GM18873 (cell line): ENCODE results near the gene FLOT1.

Experiments used
- ATAC-seq: cut with Tn5 transposase; IDR thresholded peaks from one replicate; pipeline ENCODE4 v1.9.1; 2021; ENCODE audit warnings: mild to moderate bottlenecking, moderate library complexity, moderate number of reproducible peaks; ENCODE audit not compliant: unreplicated experiment, low FRiP score

Gene FLOT1

GRCh38 chr6:30747902-30748769, 5.6 kb upstream of the FLOT1 start:
- no peak for ATAC-seq

GRCh38 chr6:30747300-30747687, 4.8 kb upstream of the FLOT1 start:
- no peak for ATAC-seq

- ATAC-seq = no peak
Measured at GRCh38 chr6:30744054-30744805, 1.7 kb upstream of the FLOT1 start, which contains the start of gene IER3. Gene IER3 (minus strand): TSS chr6:30744547. CDS start chr6:30744518, 29 bp downstream.

- ATAC-seq = peak; percentile 9
Measured at GRCh38 chr6:30743099-30744053, 889 bp upstream of the FLOT1 start.

GRCh38 chr6:30741789-30742315, 635 bp downstream of the FLOT1 start:
- peak; percentile 2 for ATAC-seq

- no peak for ATAC-seq
Measured at GRCh38 chr6:30741063-30741779, 1.3 kb downstream of the FLOT1 start.

GRCh38 chr6:30740540-30740870, 2.0 kb downstream of the FLOT1 start:
- no peak for ATAC-seq

GRCh38 chr6:30738532-30738931, 4.0 kb downstream of the FLOT1 start:
- ATAC-seq = no peak

GRCh38 chr6:30735668-30736314, 6.7 kb downstream of the FLOT1 start:
- no peak for ATAC-seq

- ATAC-seq = no peak
Measured at GRCh38 chr6:30732237-30732943, 10.1 kb downstream of the FLOT1 start.

GRCh38 chr6:30730601-30731435, 11.7 kb downstream of the FLOT1 start:
- ATAC-seq = no peak

GRCh38 chr6:30727920-30728553, 14.4 kb downstream of the FLOT1 start:
- no peak for ATAC-seq

- no peak for ATAC-seq
Measured at GRCh38 chr6:30726506-30727413, 15.7 kb downstream of the FLOT1 start.

- no peak for ATAC-seq
Measured at GRCh38 chr6:30725713-30726505, 16.6 kb downstream of the FLOT1 start.

- ATAC-seq = no peak
Measured at GRCh38 chr6:30724906-30725667, 17.4 kb downstream of the FLOT1 start.
